COLO668 (cell line): ENCODE data around the gene PCBP3.

Source experiments
- DNase-seq: peaks from one replicate; lab custom pipeline; 2025; ENCODE audit not compliant: unreplicated experiment; lab: John Stamatoyannopoulos, UW

The PCBP3 gene

DNA sequence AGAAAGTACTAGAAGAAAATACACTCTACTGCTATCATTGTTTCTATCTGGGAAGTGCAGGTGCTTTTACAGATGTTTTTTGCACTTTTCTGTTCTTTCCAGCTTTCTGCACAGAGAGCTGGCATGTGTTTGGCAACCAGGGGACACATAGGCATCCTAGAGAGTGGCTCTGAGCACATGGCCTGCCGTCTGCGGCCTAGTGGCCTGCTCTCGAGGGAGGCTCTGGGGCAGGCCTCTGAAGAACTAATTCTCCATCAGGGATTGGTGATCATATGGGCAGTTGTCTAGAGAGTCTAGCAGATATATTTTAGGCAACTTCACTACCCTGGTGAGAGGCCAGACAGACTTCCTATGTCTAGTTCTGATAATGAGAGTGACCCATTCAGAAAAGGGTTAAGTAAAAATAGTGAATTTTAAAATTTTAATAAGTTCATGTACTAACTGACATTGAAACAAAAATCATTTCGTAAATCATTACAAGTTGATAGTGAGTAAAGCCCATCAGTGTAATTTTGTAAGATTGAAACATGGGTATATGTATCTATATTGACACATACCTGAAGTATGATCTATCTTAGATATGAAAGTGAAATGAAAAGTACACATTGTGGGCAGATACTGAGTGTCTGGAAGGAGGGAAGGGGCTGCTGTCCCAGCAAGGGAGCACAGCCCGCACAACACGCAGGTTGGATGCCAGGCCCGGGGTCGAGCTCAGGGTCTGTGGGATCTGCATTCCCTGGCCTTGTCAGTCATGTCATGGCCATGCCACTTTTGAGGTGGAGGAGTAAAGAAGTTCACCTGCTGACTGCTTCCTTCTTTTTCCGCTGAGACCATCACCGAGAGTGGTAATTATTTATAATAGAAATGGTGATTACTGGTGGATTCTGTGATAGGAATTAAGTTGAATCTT, 79.8 kb downstream of the PCBP3 start:
- no peak for DNase-seq

DNA sequence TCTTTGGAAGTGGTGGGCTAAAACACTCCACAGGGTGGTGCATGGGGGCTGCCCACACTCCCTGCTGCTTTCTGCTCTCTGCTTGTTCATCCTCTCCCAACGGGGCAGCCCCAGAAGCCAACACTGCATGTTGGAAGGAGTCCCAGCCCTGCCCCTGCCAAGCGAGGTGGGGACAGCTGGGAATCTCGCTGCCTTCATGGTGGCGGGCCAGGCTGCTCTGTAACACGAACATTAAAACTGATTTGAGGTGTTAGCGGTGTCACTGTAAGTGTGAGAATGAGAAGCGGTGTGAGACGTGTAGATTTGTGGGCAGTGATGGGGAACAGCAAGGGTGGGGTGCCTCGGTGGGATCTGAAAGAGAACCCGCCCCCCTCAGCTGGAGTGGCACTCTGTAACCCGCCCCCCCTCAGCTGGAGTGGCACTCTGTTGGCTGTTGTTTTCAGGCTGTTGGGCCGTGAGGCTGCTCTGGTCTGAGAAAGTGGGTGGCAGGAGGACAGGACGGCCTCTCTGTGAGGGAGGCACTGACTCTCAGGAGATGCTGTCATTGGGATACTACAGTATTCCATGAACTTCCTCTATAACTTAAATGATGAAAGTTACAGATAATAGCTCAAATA, 80.9 kb downstream of the PCBP3 start:
- no peak for DNase-seq

- no peak for DNase-seq
Observed at GRCh38 chr21:45724994-45725843, 81.7 kb downstream of the PCBP3 start.

DNA sequence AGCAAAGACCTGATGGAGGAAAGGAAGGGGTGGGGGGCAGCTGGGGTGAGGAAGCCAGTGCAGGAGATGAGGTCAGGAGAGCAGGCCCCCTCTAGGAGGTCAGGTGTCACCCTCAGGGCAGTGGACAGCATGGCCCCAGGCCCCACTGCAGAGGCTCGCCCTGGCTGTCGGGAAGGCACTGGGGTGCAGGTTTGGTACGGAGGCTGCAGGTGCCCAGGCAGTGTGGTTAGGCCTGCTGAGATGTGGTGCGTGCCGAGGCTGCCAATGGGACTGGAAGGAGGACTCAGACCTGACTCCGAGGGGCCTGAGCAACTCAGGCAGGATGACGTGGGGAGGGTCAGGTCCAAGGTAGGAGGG, 82.3 kb downstream of the PCBP3 start:
- DNase-seq = no peak

DNA sequence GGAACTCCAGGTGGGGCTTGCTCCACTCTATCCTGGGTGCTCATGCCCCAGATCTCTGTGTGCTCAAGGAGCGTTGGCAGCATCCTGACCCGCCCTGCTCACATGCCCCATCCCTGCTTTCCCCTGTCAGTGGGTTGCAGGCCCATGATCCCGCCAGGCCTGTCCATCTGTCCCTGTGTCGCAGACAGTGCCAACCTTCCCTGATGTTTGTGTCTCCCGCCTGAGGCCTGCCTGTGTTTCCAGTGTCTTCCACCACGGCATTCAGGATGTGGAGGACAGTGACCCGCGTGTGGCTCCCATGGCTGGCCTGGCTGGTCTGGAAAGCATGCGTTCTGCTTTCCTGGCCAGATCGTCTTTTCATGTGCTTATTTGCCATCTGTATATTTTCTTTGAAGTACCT, 82.9 kb downstream of the PCBP3 start:
- DNase-seq = no peak

DNA sequence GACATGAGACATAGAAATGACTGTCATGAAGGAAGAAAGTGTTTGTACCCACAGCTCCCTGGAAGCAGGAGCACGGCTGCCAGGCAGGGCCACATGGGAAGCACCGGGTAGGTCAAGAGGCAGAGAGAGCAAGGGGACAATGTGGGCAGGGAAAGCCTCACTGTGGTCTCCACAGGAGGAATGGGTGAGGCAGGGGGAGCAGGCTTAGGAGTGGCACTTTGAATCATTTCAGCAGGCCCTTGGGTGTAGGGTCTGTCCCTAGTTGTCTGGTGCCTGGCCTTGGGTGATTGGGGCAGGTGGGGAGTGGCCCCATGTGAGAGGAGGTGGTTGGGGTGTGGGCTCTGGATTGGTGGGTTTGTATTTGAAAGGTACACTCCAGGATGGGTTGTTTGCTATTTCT, 83.9 kb downstream of the PCBP3 start:
- no peak for DNase-seq

DNA sequence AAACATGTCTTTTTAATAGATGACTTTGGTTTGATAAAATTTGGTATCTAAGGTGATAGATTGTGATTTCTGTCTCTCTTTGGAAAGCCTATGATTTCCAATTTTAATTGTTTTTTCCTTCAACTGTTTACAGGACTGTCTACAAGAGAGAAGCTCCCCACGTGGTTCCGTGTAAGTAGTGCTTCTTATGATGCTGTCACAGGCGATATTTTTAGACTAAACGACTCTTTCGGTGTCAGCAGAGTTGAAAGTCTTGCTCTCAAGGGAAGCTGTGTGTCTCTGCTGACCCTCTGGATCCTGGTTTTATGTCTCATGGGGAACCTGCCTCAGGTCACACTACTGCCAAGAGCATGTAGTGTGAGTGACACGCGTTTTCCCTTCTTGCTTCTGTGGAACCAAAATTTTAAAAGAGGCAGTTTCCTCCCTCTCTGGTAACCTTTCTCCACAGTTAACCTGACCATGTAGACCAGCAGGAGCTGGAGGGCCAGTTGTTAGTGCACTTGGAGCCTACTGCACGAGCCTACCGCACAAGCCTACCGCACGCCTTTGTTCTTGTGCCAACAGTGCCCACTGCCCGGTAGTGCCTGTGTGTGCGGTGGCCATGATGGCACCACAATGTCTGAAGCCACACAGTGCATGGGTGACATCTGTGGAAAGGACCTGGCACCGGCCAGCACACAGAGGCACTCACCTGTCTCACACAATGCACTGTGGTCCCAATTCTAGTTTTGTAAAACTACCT, 91.9 kb downstream of the PCBP3 start:
- no peak for DNase-seq

- no peak for DNase-seq
Observed at GRCh38 chr21:45736042-45736689, 92.6 kb downstream of the PCBP3 start.

DNA sequence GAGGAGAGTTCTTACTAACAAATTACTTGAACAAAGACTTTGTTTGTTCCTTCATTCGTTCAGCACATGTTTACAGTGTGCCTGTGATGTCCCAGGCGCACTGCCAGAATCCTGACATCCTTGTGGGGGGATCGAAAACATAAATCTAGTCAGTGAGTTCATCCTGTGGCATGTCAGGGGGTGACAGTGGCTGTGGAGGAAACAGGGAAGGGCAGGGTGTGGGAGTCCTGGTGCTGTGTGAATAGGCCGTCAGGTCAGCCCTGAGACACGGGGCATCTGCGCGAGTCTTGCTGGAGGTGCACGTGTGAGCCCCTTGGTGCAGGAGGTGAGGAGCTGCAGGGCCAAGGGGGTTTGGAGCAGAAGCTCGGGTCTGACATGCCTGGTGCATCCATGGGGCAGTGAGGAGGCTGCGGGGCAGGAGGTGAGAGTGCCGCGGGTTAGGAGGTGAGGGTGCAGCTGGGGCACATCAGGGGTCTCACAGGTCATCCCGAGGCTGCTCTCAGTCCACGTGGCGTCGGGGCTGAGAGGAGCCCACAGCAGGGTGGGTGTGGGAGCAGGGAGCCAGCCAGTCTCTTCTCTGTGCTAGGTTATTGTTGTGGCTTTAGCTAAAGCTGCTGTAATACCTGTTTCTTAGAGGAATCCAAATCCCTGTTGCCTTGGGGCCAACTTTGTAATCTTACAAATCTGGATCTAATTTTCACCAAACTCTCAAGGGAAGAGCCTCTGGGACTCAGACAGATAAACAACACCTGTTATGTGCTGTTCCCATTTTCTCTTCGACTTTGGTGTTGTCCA, 93.4 kb downstream of the PCBP3 start:
- DNase-seq = no peak

- DNase-seq = no peak
Observed at GRCh38 chr21:45737485-45738166, 94.1 kb downstream of the PCBP3 start.

DNA sequence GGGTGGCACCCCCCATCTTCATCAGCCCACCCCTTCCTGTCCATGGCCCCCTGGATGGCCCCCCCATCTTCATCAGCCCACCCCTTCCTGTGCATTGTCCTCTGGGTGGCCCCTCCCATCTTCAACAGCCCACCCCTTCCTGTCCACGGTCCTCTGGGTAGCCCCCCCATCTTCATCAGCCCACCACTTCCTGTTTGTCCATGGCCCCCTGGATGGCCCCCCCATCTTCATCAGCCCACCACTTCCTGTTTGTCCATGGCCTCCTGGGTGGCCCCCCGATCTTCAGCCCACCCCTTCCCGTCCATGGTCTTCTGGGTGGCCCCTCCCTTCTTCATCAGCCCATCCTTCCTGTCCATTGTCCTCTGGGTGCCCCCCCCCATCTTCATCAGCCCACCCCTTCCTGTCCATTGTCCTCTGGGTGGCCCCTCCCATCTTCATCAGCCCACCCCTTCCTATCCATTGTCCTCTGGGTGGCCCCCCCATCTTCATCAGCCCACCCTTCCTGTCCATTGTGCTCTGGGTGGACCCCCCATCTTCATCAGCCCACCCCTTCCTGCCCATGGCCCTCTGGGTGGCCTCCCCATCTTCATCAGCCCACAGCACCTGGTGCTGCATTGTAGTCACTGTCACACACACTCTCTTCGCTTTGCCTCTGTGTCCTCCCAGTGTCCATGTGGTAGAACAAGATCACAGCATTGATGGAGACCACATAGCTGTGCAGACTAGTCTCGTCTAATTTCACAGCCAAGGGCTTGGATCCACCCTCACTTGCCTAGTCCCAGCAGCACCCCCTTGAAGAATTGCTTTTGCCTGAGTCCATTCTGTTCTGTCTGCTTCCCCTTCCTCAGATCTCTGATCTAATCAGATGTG, 95.9 kb downstream of the PCBP3 start:
- DNase-seq = no peak

- no peak for DNase-seq
Observed at GRCh38 chr21:45740088-45740440, 96.5 kb downstream of the PCBP3 start.

GRCh38 chr21:45740491-45741357, 97.2 kb downstream of the PCBP3 start:
- no peak for DNase-seq

DNA sequence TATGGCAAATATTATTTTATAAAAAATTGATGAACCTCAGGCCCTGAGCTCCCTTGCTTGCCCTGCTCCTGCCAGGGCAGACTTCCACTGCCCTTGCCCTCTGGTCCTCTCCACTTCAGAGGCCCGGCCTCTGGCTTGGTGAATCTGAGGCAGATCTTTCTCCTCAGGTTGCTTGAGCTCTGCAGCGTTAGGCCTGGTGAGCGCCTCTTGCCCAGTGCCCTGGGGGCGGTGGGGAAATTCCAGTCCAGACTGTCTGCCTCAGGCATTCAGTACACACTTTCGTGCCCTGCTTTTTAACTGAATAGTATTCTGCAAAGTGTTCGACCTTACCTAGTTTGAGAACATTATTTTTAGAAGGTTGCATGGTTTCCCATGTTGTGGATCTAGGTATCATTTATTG, 98.2 kb downstream of the PCBP3 start:
- DNase-seq = no peak

GRCh38 chr21:45742247-45742646, 98.7 kb downstream of the PCBP3 start:
- no peak for DNase-seq

- DNase-seq = no peak
Observed at GRCh38 chr21:45745256-45745655, 101.7 kb downstream of the PCBP3 start.

GRCh38 chr21:45747233-45747766, 103.8 kb downstream of the PCBP3 start:
- DNase-seq = peak; percentile 36
